Measurements from ENCODE around the gene HENMT1.

HENMT1 gene

DNA sequence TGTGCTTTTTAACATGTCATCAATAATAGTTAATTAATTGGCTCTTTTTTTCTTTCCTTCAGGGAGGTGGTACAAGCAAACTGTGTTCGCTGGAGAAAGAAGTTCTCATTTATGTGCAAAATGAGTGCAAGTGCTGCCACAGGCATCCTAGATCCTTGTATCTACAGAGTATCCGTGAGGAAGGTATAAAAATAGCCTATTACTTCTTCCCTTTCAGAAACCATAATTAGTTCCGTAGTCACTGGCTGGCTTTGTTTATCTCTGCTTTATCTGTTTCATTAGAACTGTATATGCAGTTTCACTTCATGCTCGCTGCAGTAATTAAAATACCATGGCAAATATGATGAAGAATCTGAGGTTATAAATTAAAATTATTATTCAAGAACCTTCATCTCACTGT lies 60.4 kb downstream of the HENMT1 start:
- no peak for DNase-seq (ENCODE audit: extremely low read depth, low read depth)
- no peak overlapping the region for H3K4me3 ChIP-seq (replicated peaks; ENCODE audit: low read depth, low read length)
- TF ChIP-seq, protein P1, sequence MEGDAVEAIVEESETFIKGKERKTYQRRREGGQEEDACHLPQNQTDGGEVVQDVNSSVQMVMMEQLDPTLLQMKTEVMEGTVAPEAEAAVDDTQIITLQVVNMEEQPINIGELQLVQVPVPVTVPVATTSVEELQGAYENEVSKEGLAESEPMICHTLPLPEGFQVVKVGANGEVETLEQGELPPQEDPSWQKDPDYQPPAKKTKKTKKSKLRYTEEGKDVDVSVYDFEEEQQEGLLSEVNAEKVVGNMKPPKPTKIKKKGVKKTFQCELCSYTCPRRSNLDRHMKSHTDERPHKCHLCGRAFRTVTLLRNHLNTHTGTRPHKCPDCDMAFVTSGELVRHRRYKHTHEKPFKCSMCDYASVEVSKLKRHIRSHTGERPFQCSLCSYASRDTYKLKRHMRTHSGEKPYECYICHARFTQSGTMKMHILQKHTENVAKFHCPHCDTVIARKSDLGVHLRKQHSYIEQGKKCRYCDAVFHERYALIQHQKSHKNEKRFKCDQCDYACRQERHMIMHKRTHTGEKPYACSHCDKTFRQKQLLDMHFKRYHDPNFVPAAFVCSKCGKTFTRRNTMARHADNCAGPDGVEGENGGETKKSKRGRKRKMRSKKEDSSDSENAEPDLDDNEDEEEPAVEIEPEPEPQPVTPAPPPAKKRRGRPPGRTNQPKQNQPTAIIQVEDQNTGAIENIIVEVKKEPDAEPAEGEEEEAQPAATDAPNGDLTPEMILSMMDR (IDR thresholded peaks at IDR 0.05; ENCODE audit: low read depth, low read length, missing control alignments): no peak

DNA sequence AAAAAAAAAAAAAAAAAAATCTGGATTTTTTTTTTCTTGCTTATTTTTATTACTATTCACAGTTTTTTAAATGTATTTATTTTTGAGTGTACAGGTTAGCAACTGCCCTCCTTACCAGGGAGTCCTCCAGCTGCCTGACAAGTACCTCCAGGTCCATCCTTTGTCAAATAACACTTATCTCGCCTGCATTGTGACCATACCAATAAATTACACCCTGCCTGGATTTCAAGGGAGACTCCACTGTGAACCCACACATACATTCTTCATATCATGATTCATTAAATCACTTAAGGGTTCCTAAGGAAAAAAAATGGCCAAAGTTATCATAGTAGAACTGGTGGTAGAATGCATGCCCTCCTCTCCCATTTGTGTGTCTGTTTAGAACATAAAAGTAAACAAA lies 62.6 kb downstream of the HENMT1 start:
- TF ChIP-seq, protein P1 (IDR thresholded peaks at IDR 0.05; ENCODE audit: low read depth, low read length, missing control alignments): no peak
- no peak for DNase-seq (ENCODE audit: extremely low read depth, low read depth)

More for the DNA sequence above, 62.6 kb downstream of the HENMT1 start:
- H3K4me3 ChIP-seq (replicated peaks; ENCODE audit: low read depth, low read length): no peak overlapping the region

Measured in HFF-Myc (cell line).